HG03521 (cell line): ENCODE results near the gene OASL.

Experiments used
- ATAC-seq: cut with Tn5 transposase; IDR thresholded peaks from one replicate; pipeline ENCODE4 v1.9.1; 2021; ENCODE audit warnings: mild to moderate bottlenecking, moderate library complexity; ENCODE audit not compliant: unreplicated experiment

OASL gene

GRCh38 chr12:121017966-121018491 lies 21.0 kb downstream of the OASL start:
- no peak for ATAC-seq

- peak; percentile 96 for ATAC-seq
Measured at GRCh38 chr12:121015825-121016766, 22.9 kb downstream of the OASL start, which contains the start of gene C12orf43. Gene C12orf43 (minus strand): TSS chr12:121016487. CDS start chr12:121016474, 13 bp downstream.

GRCh38 chr12:121013715-121014114 lies 25.3 kb downstream of the OASL start:
- ATAC-seq: no peak

GRCh38 chr12:121011820-121012219 lies 27.2 kb downstream of the OASL start:
- ATAC-seq: no peak

GRCh38 chr12:121010860-121011259 lies 28.2 kb downstream of the OASL start:
- ATAC-seq: no peak

- ATAC-seq: no peak
Measured at GRCh38 chr12:121009741-121010140, 29.3 kb downstream of the OASL start.

- ATAC-seq: no peak
Measured at GRCh38 chr12:121008347-121009098, 30.5 kb downstream of the OASL start.

GRCh38 chr12:121005346-121005815 lies 33.7 kb downstream of the OASL start:
- no peak for ATAC-seq

- no peak for ATAC-seq
Measured at GRCh38 chr12:121004253-121004815, 34.7 kb downstream of the OASL start.

- no peak for ATAC-seq
Measured at GRCh38 chr12:121003650-121004049, 35.4 kb downstream of the OASL start.

- ATAC-seq: no peak
Measured at GRCh38 chr12:121001841-121002483, 37.1 kb downstream of the OASL start.

- ATAC-seq: no peak
Measured at GRCh38 chr12:121001060-121001459, 38.0 kb downstream of the OASL start.

GRCh38 chr12:121000530-121000929 lies 38.5 kb downstream of the OASL start:
- no peak for ATAC-seq

- no peak for ATAC-seq
Measured at GRCh38 chr12:120999191-121000120, 39.6 kb downstream of the OASL start.

GRCh38 chr12:120998435-120998834 lies 40.6 kb downstream of the OASL start:
- ATAC-seq: no peak

- no peak for ATAC-seq
Measured at GRCh38 chr12:120997448-120997847, 41.6 kb downstream of the OASL start.

GRCh38 chr12:120996133-120996746 lies 42.8 kb downstream of the OASL start:
- no peak for ATAC-seq

GRCh38 chr12:120994589-120995337 lies 44.3 kb downstream of the OASL start:
- no peak for ATAC-seq
